PC-9 (cell line): Measurements from ENCODE around the gene AADAT.

Source experiments
- CTCF ChIP-seq: fragments of 200-600 bp; sonication (generic); conservative IDR thresholded peaks from 2 replicates; pipeline ENCODE4 v1.6.1; 2017; ENCODE audit warnings: mixed run types, antibody characterized with exemption, mild to moderate bottlenecking, moderate library complexity
- EZH2 ChIP-seq: fragments of 200-600 bp; sonication (generic); IDR thresholded peaks from 2 replicates; pipeline ENCODE4 v1.8.0; 2017; ENCODE audit warnings: antibody characterized with exemption, low read depth

- TF ChIP-seq CTCF (no peak), EZH2 (no peak)
Measured at GRCh38 chr4:170109586-170110284, 20.0 kb upstream of the AADAT start.
